Measurements from ENCODE around the gene PDZD2. TPM values are rescaled to one million over a fixed set of nuclear protein-coding genes. Genes with fewer than 3 reads are reported as not detected.

The PDZD2 gene
- total RNA-seq, 2 donors from 2014 or later = 6.6 to 14.6 TPM

GRCh38 chr5:32090755-32091128 lies 451.8 kb downstream of the PDZD2 start:
- peaks cover 23% of the 10 kb centered on the region for H3K36me3 Mint-ChIP-seq (ENCODE audit: low read depth)
- no peaks in the 10 kb centered on the region for H3K27me3 Mint-ChIP-seq (ENCODE audit: insufficient read depth)
- WGBS, 2 experiments (ENCODE audit: insufficient coverage in 1 of 2, insufficient read length in 1 of 2) = 91 to 96% methylated on average over 13 to 17 of the region's 17 CpGs
- H3K27ac ChIP-seq (ENCODE audit: low read depth, low read length) = no peak overlapping the region
- peaks cover 5% of the 10 kb centered on the region for H3K36me3 ChIP-seq (ENCODE audit: control insufficient read depth, insufficient read depth, low read length)
- H3K27ac Mint-ChIP-seq = peak overlapping the region; percentile 26
- H3K9ac ChIP-seq (ENCODE audit: extremely low read depth, low read length, poor library complexity, severe bottlenecking) = no peak overlapping the region
- H3K9me3 ChIP-seq (ENCODE audit: control insufficient read depth, low read length) = no peaks in the 10 kb centered on the region
- peak; percentile 63 for DNase-seq
- TF ChIP-seq, protein P1, sequence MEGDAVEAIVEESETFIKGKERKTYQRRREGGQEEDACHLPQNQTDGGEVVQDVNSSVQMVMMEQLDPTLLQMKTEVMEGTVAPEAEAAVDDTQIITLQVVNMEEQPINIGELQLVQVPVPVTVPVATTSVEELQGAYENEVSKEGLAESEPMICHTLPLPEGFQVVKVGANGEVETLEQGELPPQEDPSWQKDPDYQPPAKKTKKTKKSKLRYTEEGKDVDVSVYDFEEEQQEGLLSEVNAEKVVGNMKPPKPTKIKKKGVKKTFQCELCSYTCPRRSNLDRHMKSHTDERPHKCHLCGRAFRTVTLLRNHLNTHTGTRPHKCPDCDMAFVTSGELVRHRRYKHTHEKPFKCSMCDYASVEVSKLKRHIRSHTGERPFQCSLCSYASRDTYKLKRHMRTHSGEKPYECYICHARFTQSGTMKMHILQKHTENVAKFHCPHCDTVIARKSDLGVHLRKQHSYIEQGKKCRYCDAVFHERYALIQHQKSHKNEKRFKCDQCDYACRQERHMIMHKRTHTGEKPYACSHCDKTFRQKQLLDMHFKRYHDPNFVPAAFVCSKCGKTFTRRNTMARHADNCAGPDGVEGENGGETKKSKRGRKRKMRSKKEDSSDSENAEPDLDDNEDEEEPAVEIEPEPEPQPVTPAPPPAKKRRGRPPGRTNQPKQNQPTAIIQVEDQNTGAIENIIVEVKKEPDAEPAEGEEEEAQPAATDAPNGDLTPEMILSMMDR (conservative IDR thresholded peaks at IDR 0.05) = no peak
- H3K4me1 Mint-ChIP-seq = no peaks in the 10 kb centered on the region
- no peaks in the 10 kb centered on the region for H3K9me3 Mint-ChIP-seq
- no peaks in the 10 kb centered on the region for H3K27me3 ChIP-seq (ENCODE audit: control insufficient read depth, insufficient read depth, low read length, poor library complexity, severe bottlenecking)
- no peak overlapping the region for H3K4me3 Mint-ChIP-seq
- H3K4me3 ChIP-seq (ENCODE audit: low read length) = no peak overlapping the region
- H3K4me1 ChIP-seq (ENCODE audit: control insufficient read depth, insufficient read depth, low read length) = no peaks in the 10 kb centered on the region

GRCh38 chr5:32092938-32093812 lies 454.2 kb downstream of the PDZD2 start:
- 69 to 71% methylated on average over 10 to 20 of the region's 20 CpGs for WGBS, 2 experiments (ENCODE audit: insufficient coverage in 1 of 2, insufficient read length in 1 of 2)
- Mint-ChIP-seq H3K36me3 (ENCODE audit: low read depth) (peaks cover 29% of the 10 kb centered on the region), H3K9me3 (no peaks in the 10 kb centered on the region)

GRCh38 chr5:32094691-32095090 lies 455.8 kb downstream of the PDZD2 start:
- Histone ChIP-seq H3K4me1 (ENCODE audit: control insufficient read depth, insufficient read depth, low read length) (no peaks in the 10 kb centered on the region), H3K9ac (ENCODE audit: extremely low read depth, low read length, poor library complexity, severe bottlenecking) (no peak overlapping the region), H3K4me3 (ENCODE audit: low read length) (no peak overlapping the region), H3K27ac (ENCODE audit: low read depth, low read length) (no peak overlapping the region), H3K36me3 (ENCODE audit: control insufficient read depth, insufficient read depth, low read length) (peaks cover 21% of the 10 kb centered on the region), H3K9me3 (ENCODE audit: control insufficient read depth, low read length) (no peaks in the 10 kb centered on the region), H3K27me3 (ENCODE audit: control insufficient read depth, insufficient read depth, low read length, poor library complexity, severe bottlenecking) (no peaks in the 10 kb centered on the region)
- Mint-ChIP-seq H3K9me3 (no peaks in the 10 kb centered on the region), H3K27me3 (ENCODE audit: insufficient read depth) (no peaks in the 10 kb centered on the region), H3K27ac (no peak overlapping the region), H3K4me1 (no peaks in the 10 kb centered on the region), H3K4me3 (no peak overlapping the region), H3K36me3 (ENCODE audit: low read depth) (peaks cover 36% of the 10 kb centered on the region)
- no peak for DNase-seq
- WGBS, 2 experiments (ENCODE audit: insufficient coverage in 1 of 2, insufficient read length in 1 of 2) = 88 to 92% methylated on average over 4 to 5 of the region's 5 CpGs
- TF ChIP-seq, protein P1 (conservative IDR thresholded peaks at IDR 0.05) = no peak

More at GRCh38 chr5:32092938-32093812, 454.2 kb downstream of the PDZD2 start:
- Histone ChIP-seq H3K9ac (ENCODE audit: extremely low read depth, low read length, poor library complexity, severe bottlenecking) (no peak overlapping the region), H3K36me3 (ENCODE audit: control insufficient read depth, insufficient read depth, low read length) (peaks cover 14% of the 10 kb centered on the region), H3K4me1 (ENCODE audit: control insufficient read depth, insufficient read depth, low read length) (no peaks in the 10 kb centered on the region), H3K4me3 (ENCODE audit: low read length) (no peak overlapping the region), H3K27ac (ENCODE audit: low read depth, low read length) (no peak overlapping the region), H3K9me3 (ENCODE audit: control insufficient read depth, low read length) (no peaks in the 10 kb centered on the region), H3K27me3 (ENCODE audit: control insufficient read depth, insufficient read depth, low read length, poor library complexity, severe bottlenecking) (no peaks in the 10 kb centered on the region)
- Mint-ChIP-seq H3K27me3 (ENCODE audit: insufficient read depth) (no peaks in the 10 kb centered on the region), H3K4me3 (no peak overlapping the region), H3K27ac (no peak overlapping the region), H3K4me1 (no peaks in the 10 kb centered on the region)
- TF ChIP-seq, protein P1 (conservative IDR thresholded peaks at IDR 0.05) = peak; percentile 92
- peak; percentile 92 for DNase-seq
